Measurements from ENCODE around the gene TMBIM1.
"Not testable (repeated sequence)": the region's sequence is repeated elsewhere in the genome, so short reads cannot be mapped to it uniquely, and the experiment has no call there.

TMBIM1 gene

GRCh38 chr2:218317835-218318234, 25.5 kb upstream of the TMBIM1 start:
- no peak for DNase-seq

- DNase-seq = no peak
These were observed 25.0 kb upstream of the TMBIM1 start for GRCh38 chr2:218317303-218317630.

- DNase-seq = no peak
These were observed 23.1 kb upstream of the TMBIM1 start for GRCh38 chr2:218315397-218315796.

GRCh38 chr2:218314764-218315163, 22.5 kb upstream of the TMBIM1 start:
- DNase-seq = not testable (repeated sequence)

- DNase-seq = no peak
These were observed 21.1 kb upstream of the TMBIM1 start for GRCh38 chr2:218313356-218313755.

- DNase-seq = no peak
These were observed 20.0 kb upstream of the TMBIM1 start for GRCh38 chr2:218312267-218312756.

- DNase-seq = not testable (repeated sequence)
These were observed 19.4 kb upstream of the TMBIM1 start for GRCh38 chr2:218311541-218312266.

- no peak for DNase-seq
These were observed 18.7 kb upstream of the TMBIM1 start for GRCh38 chr2:218310853-218311540.

- DNase-seq = no peak
These were observed 15.2 kb upstream of the TMBIM1 start for GRCh38 chr2:218307415-218308090.

- no peak for DNase-seq
These were observed 14.0 kb upstream of the TMBIM1 start for GRCh38 chr2:218306184-218306920.

GRCh38 chr2:218305383-218305782, 13.1 kb upstream of the TMBIM1 start:
- DNase-seq = no peak

GRCh38 chr2:218301176-218301819, 9.0 kb upstream of the TMBIM1 start:
- DNase-seq = peak; percentile 68

GRCh38 chr2:218300141-218300540, 7.8 kb upstream of the TMBIM1 start:
- no peak for DNase-seq

- no peak for DNase-seq
These were observed 6.1 kb upstream of the TMBIM1 start for GRCh38 chr2:218298314-218298875.

- DNase-seq = no peak
These were observed 4.5 kb upstream of the TMBIM1 start for GRCh38 chr2:218296847-218297246.

GRCh38 chr2:218296200-218296599, 3.9 kb upstream of the TMBIM1 start:
- DNase-seq = no peak

- DNase-seq = no peak
These were observed 2.7 kb upstream of the TMBIM1 start for GRCh38 chr2:218295029-218295428.

GRCh38 chr2:218294430-218295022, 2.2 kb upstream of the TMBIM1 start:
- no peak for DNase-seq

GRCh38 chr2:218293715-218294429, 1.6 kb upstream of the TMBIM1 start:
- DNase-seq = no peak

- DNase-seq = no peak
These were observed 820 bp downstream of the TMBIM1 start for GRCh38 chr2:218291318-218292047.

Data from NCI-H1092 treated with DMSO at 0.1 percent for 48 hours (cell line).